A549 (cell line): ENCODE measurements around the gene SLC8A1. TPM values are rescaled to one million over a fixed set of nuclear protein-coding genes. Genes with fewer than 3 reads are reported as not detected.
A peak's percentile ranks its signal among the peaks of the same experiment; 100 is the strongest.

ENCODE experiments used
- ATAC-seq, 2 experiments: fragments of 200-7000 bp in 1 of 2; fragments of >200 bp in 1 of 2; cut with Nextera tagmentation in 1 of 2; cut with Tn5 transposase in 1 of 2; 3 replicates each; pipeline versions ENCODE4 v1.8.0 to v1.9.1; 2018 to 2020; ENCODE audit warnings: mild to moderate bottlenecking in 1 of 2, moderate library complexity in 1 of 2
- CTCF ChIA-PET: fragments of 300-600 bp; sonication (Branson Sonifier 250); formaldehyde crosslinking; extraction: SDS; loops from one replicate; lab custom pipeline; 2021; ENCODE audit warnings: antibody characterized with exemption, inconsistent platforms; lab: Yijun Ruan, JAX
- POLR2A ChIA-PET: fragments of 350-600 bp; formaldehyde crosslinking; extraction: SDS; loops from one replicate; lab custom pipeline; 2021; ENCODE audit warnings: antibody characterized with exemption, inconsistent platforms; lab: Yijun Ruan, JAX
- DNase-seq, 2 experiments: peaks; one replicate each; pipeline versions ENCODE4 v3.0.0 to v3.0.0-alpha.2; 2011 to 2016; ENCODE audit warnings: low read depth in 1 of 2, low spot score in 1 of 2
- FAIRE-seq: peaks from 2 replicates; lab custom pipeline; 2011; peaks lifted over from hg19 to GRCh38; lab: Jason Lieb, UNC
- H3K27ac ChIP-seq, 2 experiments: fragments of >200 bp; sonication (Bioruptor Twin); formaldehyde crosslinking; 3 replicates each; pipeline ENCODE4 v1.5.1; 2016 to 2017
- H3K4me1 ChIP-seq: fragments of >200 bp; sonication (Bioruptor Twin); formaldehyde crosslinking; 3 replicates; pipeline ENCODE4 v1.6.1; 2016
- H3K4me2 ChIP-seq: fragments of >200 bp; sonication (Bioruptor Twin); formaldehyde crosslinking; 3 replicates; pipeline ENCODE4 v1.6.1; 2016
- H3K4me3 ChIP-seq: fragments of >200 bp; sonication (Bioruptor Twin); formaldehyde crosslinking; 3 replicates; pipeline ENCODE4 v1.5.1; 2016
- H3K9me3 ChIP-seq: fragments of >200 bp; sonication (Bioruptor Twin); formaldehyde crosslinking; 3 replicates; pipeline ENCODE4 v1.6.1; 2016
- ATOH8 ChIP-seq: fragments of 250-450 bp; sonication (Bioruptor Pico); IDR thresholded peaks from 2 replicates; pipeline ENCODE4 v1.5.0; 2020; ENCODE audit warnings: low read depth, mild to moderate bottlenecking, moderate library complexity
- CEBPB ChIP-seq, 2 experiments: fragments of >200 bp in 1 of 2; sonication (Bioruptor Twin) in 1 of 2; formaldehyde crosslinking in 1 of 2; IDR thresholded peaks; 2 replicates each; pipeline ENCODE4 v1.6.1; 2012 to 2016
- CHD4 ChIP-seq: fragments of 200-600 bp; sonication (generic); IDR thresholded peaks from 2 replicates; pipeline ENCODE4 v1.6.1; 2016; ENCODE audit warnings: antibody characterized with exemption, mild to moderate bottlenecking, borderline replicate concordance
- CTCF ChIP-seq: fragments of >200 bp; sonication (Bioruptor Twin); formaldehyde crosslinking; IDR thresholded peaks from 3 replicates; pipeline ENCODE4 v1.5.1; 2016
- ESRRA ChIP-seq: fragments of 150-350 bp; IDR thresholded peaks from 2 replicates; pipeline ENCODE4 v1.6.1; 2014; ENCODE audit warnings: mild to moderate bottlenecking, low read length, borderline replicate concordance
- FOSL2 ChIP-seq, 2 experiments: fragments of 450-650 bp in 1 of 2; fragments of >200 bp in 1 of 2; sonication (Bioruptor Twin) in 1 of 2; formaldehyde crosslinking; IDR thresholded peaks; 2 replicates each; pipeline versions ENCODE4 v1.5.0 to v1.6.1; 2016 to 2020; ENCODE audit warnings: mild to moderate bottlenecking in 1 of 2, moderate library complexity in 1 of 2
- FOXS1 ChIP-seq: fragments of 250-450 bp; sonication (Bioruptor Pico); IDR thresholded peaks from 2 replicates; pipeline ENCODE4 v1.5.0; 2020; ENCODE audit warnings: mild to moderate bottlenecking, moderate library complexity
- GATA3 ChIP-seq: IDR thresholded peaks from 2 replicates; pipeline ENCODE4 v1.6.1; 2012; ENCODE audit warnings: borderline replicate concordance
- HOXA7 ChIP-seq: fragments of 250-450 bp; sonication (Bioruptor Pico); IDR thresholded peaks from 2 replicates; pipeline ENCODE4 v1.5.0; 2020; ENCODE audit warnings: mild to moderate bottlenecking, moderate library complexity
- HOXB13 ChIP-seq: fragments of 250-450 bp; sonication (Bioruptor Pico); IDR thresholded peaks from 2 replicates; pipeline ENCODE4 v1.5.0; 2020; ENCODE audit warnings: low read depth, mild to moderate bottlenecking, moderate library complexity
- KDM1A ChIP-seq: fragments of 200-600 bp; sonication (generic); IDR thresholded peaks from 2 replicates; pipeline ENCODE4 v1.6.1; 2016; ENCODE audit warnings: low read depth, mild to moderate bottlenecking
- MYC ChIP-seq: IDR thresholded peaks from 2 replicates; pipeline ENCODE4 v1.6.1; 2012; ENCODE audit warnings: mild to moderate bottlenecking, inconsistent platforms, low read length, improper control_type of control experiment, borderline replicate concordance
- NPAS2 ChIP-seq: fragments of 250-450 bp; sonication (Bioruptor Pico); IDR thresholded peaks from 2 replicates; pipeline ENCODE4 v1.8.0; 2022; ENCODE audit warnings: mild to moderate bottlenecking, moderate library complexity, borderline replicate concordance
- PBX3 ChIP-seq: IDR thresholded peaks from 2 replicates; pipeline ENCODE4 v1.6.1; 2012
- PHF8 ChIP-seq: fragments of 200-600 bp; sonication (generic); IDR thresholded peaks from 2 replicates; pipeline ENCODE4 v1.6.1; 2016; ENCODE audit warnings: low read depth, mild to moderate bottlenecking, antibody characterized with exemption, moderate library complexity, borderline replicate concordance
- POLR2A ChIP-seq: IDR thresholded peaks from 2 replicates; pipeline ENCODE4 v1.6.1; 2012; ENCODE audit warnings: mild to moderate bottlenecking, low read length
- RAD21 ChIP-seq, 2 experiments: fragments of >200 bp in 1 of 2; sonication (Bioruptor Twin) in 1 of 2; formaldehyde crosslinking in 1 of 2; IDR thresholded peaks in 1 of 2; conservative IDR thresholded peaks in 1 of 2; 2 replicates in 1 of 2; 3 replicates in 1 of 2; pipeline ENCODE4 v1.6.1; 2012 to 2018; ENCODE audit warnings: inconsistent platforms in 1 of 2
- RARB ChIP-seq: fragments of 250-450 bp; sonication (Bioruptor Pico); IDR thresholded peaks from 2 replicates; pipeline ENCODE4 v1.8.0; 2021; ENCODE audit warnings: mild to moderate bottlenecking, moderate library complexity
- REST ChIP-seq: fragments of 200-600 bp; sonication (generic); IDR thresholded peaks from 2 replicates; pipeline ENCODE4 v1.6.1; 2016; ENCODE audit warnings: antibody characterized with exemption, mild to moderate bottlenecking, moderate library complexity
- SREBF2 ChIP-seq: fragments of 450-650 bp; IDR thresholded peaks from 2 replicates; pipeline ENCODE4 v1.6.1; 2014; ENCODE audit warnings: mild to moderate bottlenecking, moderate library complexity
- TP53 ChIP-seq: fragments of 250-450 bp; sonication (Bioruptor Pico); IDR thresholded peaks from 2 replicates; pipeline ENCODE4 v1.5.0; 2021; ENCODE audit warnings: mild to moderate bottlenecking, moderate library complexity
- USF2 ChIP-seq: fragments of 450-650 bp; IDR thresholded peaks from 2 replicates; pipeline ENCODE4 v1.6.1; 2014; ENCODE audit warnings: antibody characterized with exemption
- ZC3H11A ChIP-seq: fragments of 450-650 bp; IDR thresholded peaks from 2 replicates; pipeline ENCODE4 v1.6.1; 2014; ENCODE audit warnings: antibody characterized with exemption, mild to moderate bottlenecking
- ZFP36 ChIP-seq: fragments of 450-650 bp; IDR thresholded peaks from 2 replicates; pipeline ENCODE4 v1.6.1; 2014; ENCODE audit warnings: borderline replicate concordance; ENCODE audit not compliant: partially characterized antibody
- ZSCAN20 ChIP-seq: fragments of 250-450 bp; sonication (Bioruptor Pico); IDR thresholded peaks from 2 replicates; pipeline ENCODE4 v1.8.0; 2022; ENCODE audit warnings: mild to moderate bottlenecking, moderate library complexity
- WGBS: methylation state at CpG from one replicate; pipeline ENCODE4 v1.1.6; 2017; ENCODE audit errors: missing lambda C conversion rate; 5-methylcytosine and 5-hydroxymethylcytosine counted together
- polyA plus RNA-seq, 4 experiments: library from polyadenylated mRNA; depleted of rRNA in 3 of 4; stranded (reverse); fragments of >200 nt; fragmentation: RNase III in 1 of 4; extraction: RNeasy Plus Mini Kit Qiagen cat#74134 plus additional on column Dnase treatment in 1 of 4; gene quantifications; 2 replicates in 3 of 4; 3 replicates in 1 of 4; pipeline ENCODE4 v1.2.3, GENCODE V29; 2011 to 2017

SLC8A1 gene
- polyA plus RNA-seq, 2 of the 4 experiments (the other 2 are of a cell fraction) = 0.28 to 0.92 TPM

- ChIA-PET POLR2A (no interaction called here), CTCF (no interaction called here)
- ATAC-seq = no peak
- no peak overlapping the region for H3K27ac ChIP-seq
- TF ChIP-seq ESRRA (no peak), PHF8 (no peak), ZC3H11A (no peak), FOXS1 (no peak), CHD4 (no peak), CTCF (no peak), HOXB13 (CRISPR knock-in tag) (no peak), ZFP36 (no peak), KDM1A (no peak), USF2 (no peak), FOSL2 (IDR thresholded peaks at IDR 0.05) (no peak), FOSL2 (CRISPR knock-in tag; IDR thresholded peaks at IDR 0.05) (no peak), ZSCAN20 (CRISPR knock-in tag) (no peak), SREBF2 (no peak)
- no peak overlapping the region for H3K4me2 ChIP-seq
- no peaks in the 10 kb centered on the region for H3K4me1 ChIP-seq
- no peak overlapping the region for H3K4me3 ChIP-seq
- DNase-seq = no peak
- no peak for FAIRE-seq
- 20% methylated on average over 6 of the region's 6 CpGs for WGBS
- H3K9me3 ChIP-seq = no peaks in the 10 kb centered on the region
Observed at GRCh38 chr2:40271094-40271493, 180.8 kb downstream of the SLC8A1 start.

GRCh38 chr2:40270372-40270771 is 181.5 kb downstream of the SLC8A1 start:
- H3K4me2 ChIP-seq = no peak overlapping the region
- 0 out of 6 replicates have a peak, but pooled peaks of 1 of the 2 experiments have one; percentile 15 for ATAC-seq
- TF ChIP-seq RAD21 (conservative IDR thresholded peaks at IDR 0.05 in 1 of 2, IDR thresholded peaks at IDR 0.05 in 1 of 2) = no peak
- no peak for TF ChIP-seq ATOH8
- no peak for TF ChIP-seq ZSCAN20 (CRISPR knock-in tag)
- no peak for TF ChIP-seq NPAS2
- no peak for TF ChIP-seq CTCF
- TF ChIP-seq TP53 (CRISPR knock-in tag) = no peak
- no peak for TF ChIP-seq PBX3
- TF ChIP-seq MYC = no peak
- no peak for TF ChIP-seq POLR2A
- no peak for TF ChIP-seq REST
- no peak for TF ChIP-seq CEBPB (IDR thresholded peaks at IDR 0.05)
- TF ChIP-seq FOXS1 = no peak
- no peak for TF ChIP-seq GATA3
- no peak for TF ChIP-seq CHD4
- TF ChIP-seq RARB (CRISPR knock-in tag) = no peak
- TF ChIP-seq HOXA7 = no peak
- H3K27ac ChIP-seq = no peak overlapping the region
- no peak overlapping the region for H3K4me3 ChIP-seq
- 20% methylated on average over 2 of the region's 2 CpGs for WGBS
- POLR2A ChIA-PET = no interaction called here
- no peaks in the 10 kb centered on the region for H3K4me1 ChIP-seq
- no peaks in the 10 kb centered on the region for H3K9me3 ChIP-seq
- no peak for DNase-seq
- FAIRE-seq = no peak
- CTCF ChIA-PET = no interaction called here
